Liver (tissue), 9 donors: ENCODE results near the gene EMP1. TPM values are rescaled to one million over a fixed set of nuclear protein-coding genes. Genes with fewer than 3 reads are reported as not detected.

ENCODE experiments used
- DNase-seq: peaks from one replicate; pipeline ENCODE4 v3.0.0-alpha.2; 2017; ENCODE audit warnings: low spot score
- H3K27ac ChIP-seq, 2 donors: one replicate each; pipeline ENCODE4 v1.7.0; 2013; ENCODE audit warnings: inconsistent platforms in 2 of 2, low read length in 2 of 2, control low read depth in 1 of 2, low read depth in 1 of 2, mild to moderate bottlenecking in 1 of 2
- H3K27me3 ChIP-seq, 4 donors: one replicate each; pipeline versions ENCODE4 v1.6.1 to v1.7.0; 2013; ENCODE audit warnings: low read length in 3 of 4, inconsistent platforms in 1 of 4, mild to moderate bottlenecking in 1 of 4, moderate library complexity in 1 of 4; ENCODE audit not compliant: control insufficient read depth in 4 of 4, insufficient read depth in 4 of 4
- H3K36me3 ChIP-seq, 4 donors: one replicate each; pipeline versions ENCODE4 v1.6.1 to v1.7.0; 2013; ENCODE audit warnings: low read length in 3 of 4, mild to moderate bottlenecking in 3 of 4, low read depth in 1 of 4, moderate library complexity in 1 of 4; ENCODE audit not compliant: control insufficient read depth in 4 of 4, insufficient read depth in 3 of 4
- H3K4me1 ChIP-seq, 4 donors: one replicate each; pipeline versions ENCODE4 v1.6.1 to v1.7.0; 2013; ENCODE audit warnings: low read length in 3 of 4, mild to moderate bottlenecking in 3 of 4, moderate library complexity in 1 of 4; ENCODE audit not compliant: control insufficient read depth in 4 of 4, insufficient read depth in 4 of 4
- H3K4me3 ChIP-seq, 3 donors: one replicate each; pipeline versions ENCODE4 v1.6.1 to v1.7.0; 2013; ENCODE audit warnings: low read length in 3 of 3, control low read depth in 1 of 3, low read depth in 1 of 3, mild to moderate bottlenecking in 1 of 3
- H3K9ac ChIP-seq, 2 donors: one replicate each; pipeline ENCODE4 v1.7.0; 2013; ENCODE audit warnings: low read length in 2 of 2, mild to moderate bottlenecking in 2 of 2, moderate library complexity in 2 of 2, control low read depth in 1 of 2, low read depth in 1 of 2
- H3K9me3 ChIP-seq, 4 donors: one replicate each; pipeline versions ENCODE4 v1.6.1 to v1.7.0; 2013; ENCODE audit warnings: low read length in 3 of 4; ENCODE audit not compliant: control insufficient read depth in 4 of 4
- ATF3 ChIP-seq: IDR thresholded peaks from 2 replicates; pipeline ENCODE4 v1.6.1; 2016; ENCODE audit warnings: antibody characterized with exemption
- CTCF ChIP-seq: fragments of 150-350 bp; IDR thresholded peaks from 2 replicates; pipeline ENCODE4 v1.5.1; 2017; ENCODE audit warnings: improper control_type of control experiment, low read depth, low read length; ENCODE audit not compliant: missing input control
- EGR1 ChIP-seq, 2 donors: IDR thresholded peaks; 2 replicates each; pipeline ENCODE4 v1.6.1; 2016 to 2018; ENCODE audit warnings: antibody characterized with exemption in 2 of 2, low read depth in 2 of 2
- FOXA1 ChIP-seq: IDR thresholded peaks from 2 replicates; pipeline ENCODE4 v1.6.1; 2016; ENCODE audit warnings: antibody characterized with exemption
- FOXA2 ChIP-seq: IDR thresholded peaks from 2 replicates; pipeline ENCODE4 v1.6.1; 2016; ENCODE audit warnings: antibody characterized with exemption
- GABPA ChIP-seq, 2 donors: IDR thresholded peaks in 1 of 2; conservative IDR thresholded peaks in 1 of 2; 2 replicates each; pipeline ENCODE4 v1.6.1; 2016; ENCODE audit warnings: antibody characterized with exemption in 2 of 2, mild to moderate bottlenecking in 1 of 2, moderate library complexity in 1 of 2
- HNF4A ChIP-seq, 2 donors: conservative IDR thresholded peaks; 2 replicates each; pipeline ENCODE4 v1.6.1; 2016; ENCODE audit warnings: antibody characterized with exemption in 2 of 2, mild to moderate bottlenecking in 2 of 2
- HNF4G ChIP-seq: IDR thresholded peaks from 2 replicates; pipeline ENCODE4 v1.6.1; 2016; ENCODE audit warnings: antibody characterized with exemption
- JUND ChIP-seq, 2 donors: IDR thresholded peaks; 2 replicates each; pipeline ENCODE4 v1.6.1; 2016; ENCODE audit warnings: antibody characterized with exemption in 2 of 2
- MAX ChIP-seq: IDR thresholded peaks from 2 replicates; pipeline ENCODE4 v1.6.1; 2016; ENCODE audit warnings: antibody characterized with exemption
- NR2F2 ChIP-seq: IDR thresholded peaks from 2 replicates; pipeline ENCODE4 v1.6.1; 2016; ENCODE audit warnings: antibody characterized with exemption
- RAD21 ChIP-seq, 2 donors: IDR thresholded peaks; 2 replicates each; pipeline ENCODE4 v1.6.1; 2016; ENCODE audit warnings: antibody characterized with exemption in 2 of 2, mild to moderate bottlenecking in 2 of 2
- RXRA ChIP-seq, 2 donors: IDR thresholded peaks; 2 replicates each; pipeline ENCODE4 v1.6.1; 2017 to 2018; ENCODE audit warnings: antibody characterized with exemption in 2 of 2, mild to moderate bottlenecking in 1 of 2
- SP1 ChIP-seq: IDR thresholded peaks from 2 replicates; pipeline ENCODE4 v1.6.1; 2018; ENCODE audit warnings: antibody characterized with exemption, mild to moderate bottlenecking
- TAF1 ChIP-seq: conservative IDR thresholded peaks from 2 replicates; pipeline ENCODE4 v1.6.1; 2016; ENCODE audit warnings: antibody characterized with exemption, mild to moderate bottlenecking
- YY1 ChIP-seq: IDR thresholded peaks from 2 replicates; pipeline ENCODE4 v1.6.1; 2016; ENCODE audit warnings: antibody characterized with exemption, mild to moderate bottlenecking
- WGBS: extraction: QIAGEN DNeasy Blood & Tissue Kit; methylation state at CpG from one replicate; pipeline ENCODE4 v1.1.7; 2013; 5-methylcytosine and 5-hydroxymethylcytosine counted together
- polyA plus RNA-seq, 2 donors: library from polyadenylated mRNA; stranded (reverse) in 1 of 2; unstranded in 1 of 2; fragments of 200-250 nt in 1 of 2; fragments of >200 nt in 1 of 2; fragmentation: Nextera tagmentation in 1 of 2; extraction: Ambion mirVana in 1 of 2; gene quantifications; one replicate each; pipeline versions ENCODE4 v1.2.1 to v1.2.3, GENCODE V29; 2013 to 2015
- total RNA-seq, 2 donors: library from RNA; depleted of rRNA; stranded (reverse); fragments of >200 nt; gene quantifications; one replicate each; pipeline ENCODE4 v1.2.3, GENCODE V29; 2014
- TF ChIP-seq, protein P1 (sequence below): IDR thresholded peaks from 2 replicates; pipeline ENCODE4 v1.6.1; 2016; ENCODE audit warnings: antibody characterized with exemption, mild to moderate bottlenecking
- TF ChIP-seq, protein P2 (sequence below): IDR thresholded peaks from 2 replicates; pipeline ENCODE4 v1.6.1; 2016; ENCODE audit warnings: antibody characterized with exemption
- donor health status: healthy.
- donor health status: healthy.
- donor health status: healthy.
- donor health status: healthy.
- donor health status: healthy.

EMP1 gene
- total and polyA plus RNA-seq, 4 donors, result 1.6 to 5.6 (median 3.6) TPM

GRCh38 chr12:13154831-13155230, 41.7 kb upstream of the EMP1 start:
- Histone ChIP-seq H3K9me3 (no peaks in the 10 kb centered on the region), H3K27ac (no peak overlapping the region), H3K4me1 (no peaks in the 10 kb centered on the region), H3K9ac (no peak overlapping the region), H3K36me3 (no peaks in the 10 kb centered on the region), H3K4me3 (no peak overlapping the region), H3K27me3 (no peaks in the 10 kb centered on the region)
- TF ChIP-seq ATF3 (no peak), MAX (no peak), GABPA (IDR thresholded peaks at IDR 0.05 in 1 of 2, conservative IDR thresholded peaks at IDR 0.05 in 1 of 2) (no peak), EGR1 (IDR thresholded peaks at IDR 0.05; ENCODE audit: low read depth in 2 of 2) (no peak), NR2F2 (no peak), RXRA (IDR thresholded peaks at IDR 0.05) (no peak), JUND (IDR thresholded peaks at IDR 0.05) (no peak), HNF4G (no peak), FOXA1 (no peak), FOXA2 (no peak), HNF4A (conservative IDR thresholded peaks at IDR 0.05) (no peak), CTCF (no peak), RAD21 (IDR thresholded peaks at IDR 0.05) (no peak), TAF1 (no peak), YY1 (no peak), SP1 (no peak)
- TF ChIP-seq, protein P1, sequence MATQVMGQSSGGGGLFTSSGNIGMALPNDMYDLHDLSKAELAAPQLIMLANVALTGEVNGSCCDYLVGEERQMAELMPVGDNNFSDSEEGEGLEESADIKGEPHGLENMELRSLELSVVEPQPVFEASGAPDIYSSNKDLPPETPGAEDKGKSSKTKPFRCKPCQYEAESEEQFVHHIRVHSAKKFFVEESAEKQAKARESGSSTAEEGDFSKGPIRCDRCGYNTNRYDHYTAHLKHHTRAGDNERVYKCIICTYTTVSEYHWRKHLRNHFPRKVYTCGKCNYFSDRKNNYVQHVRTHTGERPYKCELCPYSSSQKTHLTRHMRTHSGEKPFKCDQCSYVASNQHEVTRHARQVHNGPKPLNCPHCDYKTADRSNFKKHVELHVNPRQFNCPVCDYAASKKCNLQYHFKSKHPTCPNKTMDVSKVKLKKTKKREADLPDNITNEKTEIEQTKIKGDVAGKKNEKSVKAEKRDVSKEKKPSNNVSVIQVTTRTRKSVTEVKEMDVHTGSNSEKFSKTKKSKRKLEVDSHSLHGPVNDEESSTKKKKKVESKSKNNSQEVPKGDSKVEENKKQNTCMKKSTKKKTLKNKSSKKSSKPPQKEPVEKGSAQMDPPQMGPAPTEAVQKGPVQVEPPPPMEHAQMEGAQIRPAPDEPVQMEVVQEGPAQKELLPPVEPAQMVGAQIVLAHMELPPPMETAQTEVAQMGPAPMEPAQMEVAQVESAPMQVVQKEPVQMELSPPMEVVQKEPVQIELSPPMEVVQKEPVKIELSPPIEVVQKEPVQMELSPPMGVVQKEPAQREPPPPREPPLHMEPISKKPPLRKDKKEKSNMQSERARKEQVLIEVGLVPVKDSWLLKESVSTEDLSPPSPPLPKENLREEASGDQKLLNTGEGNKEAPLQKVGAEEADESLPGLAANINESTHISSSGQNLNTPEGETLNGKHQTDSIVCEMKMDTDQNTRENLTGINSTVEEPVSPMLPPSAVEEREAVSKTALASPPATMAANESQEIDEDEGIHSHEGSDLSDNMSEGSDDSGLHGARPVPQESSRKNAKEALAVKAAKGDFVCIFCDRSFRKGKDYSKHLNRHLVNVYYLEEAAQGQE, result no peak
- TF ChIP-seq, protein P2, sequence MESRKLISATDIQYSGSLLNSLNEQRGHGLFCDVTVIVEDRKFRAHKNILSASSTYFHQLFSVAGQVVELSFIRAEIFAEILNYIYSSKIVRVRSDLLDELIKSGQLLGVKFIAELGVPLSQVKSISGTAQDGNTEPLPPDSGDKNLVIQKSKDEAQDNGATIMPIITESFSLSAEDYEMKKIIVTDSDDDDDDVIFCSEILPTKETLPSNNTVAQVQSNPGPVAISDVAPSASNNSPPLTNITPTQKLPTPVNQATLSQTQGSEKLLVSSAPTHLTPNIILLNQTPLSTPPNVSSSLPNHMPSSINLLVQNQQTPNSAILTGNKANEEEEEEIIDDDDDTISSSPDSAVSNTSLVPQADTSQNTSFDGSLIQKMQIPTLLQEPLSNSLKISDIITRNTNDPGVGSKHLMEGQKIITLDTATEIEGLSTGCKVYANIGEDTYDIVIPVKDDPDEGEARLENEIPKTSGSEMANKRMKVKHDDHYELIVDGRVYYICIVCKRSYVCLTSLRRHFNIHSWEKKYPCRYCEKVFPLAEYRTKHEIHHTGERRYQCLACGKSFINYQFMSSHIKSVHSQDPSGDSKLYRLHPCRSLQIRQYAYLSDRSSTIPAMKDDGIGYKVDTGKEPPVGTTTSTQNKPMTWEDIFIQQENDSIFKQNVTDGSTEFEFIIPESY, result no peak
- no peak for DNase-seq

DNA sequence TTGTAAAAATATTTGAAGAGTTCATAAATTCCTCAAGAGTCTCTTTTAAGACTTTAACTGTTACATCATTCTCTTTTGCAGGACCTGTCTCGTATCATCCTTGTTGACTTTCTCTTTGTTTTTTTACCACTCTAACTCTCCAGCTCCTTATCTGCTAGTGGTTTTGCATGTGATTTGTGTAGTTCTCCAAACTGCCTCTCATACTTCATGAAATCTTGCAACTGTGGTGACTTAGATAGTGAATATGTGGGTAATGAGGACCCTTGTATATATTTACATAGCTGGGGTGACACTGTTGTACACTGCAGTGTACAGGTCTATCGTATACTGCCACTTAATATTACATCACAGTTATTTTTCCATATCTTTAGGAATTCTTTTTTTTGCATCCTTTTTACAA, 40.2 kb upstream of the EMP1 start:
- no peak for DNase-seq

More for the DNA sequence above, 40.2 kb upstream of the EMP1 start:
- no peaks in the 10 kb centered on the region for H3K36me3 ChIP-seq
- no peaks in the 10 kb centered on the region for H3K4me1 ChIP-seq
- H3K27ac ChIP-seq, result no peak overlapping the region
- H3K27me3 ChIP-seq, result no peaks in the 10 kb centered on the region
- whole genome bisulfite sequencing, result 60% methylated on average over 2 of the region's 2 CpGs
- TF ChIP-seq RXRA (IDR thresholded peaks at IDR 0.05) (no peak), CTCF (no peak), EGR1 (IDR thresholded peaks at IDR 0.05; ENCODE audit: low read depth in 2 of 2) (no peak), HNF4G (no peak), HNF4A (conservative IDR thresholded peaks at IDR 0.05) (no peak), JUND (IDR thresholded peaks at IDR 0.05) (no peak), ATF3 (no peak), FOXA2 (no peak), YY1 (no peak), SP1 (no peak), FOXA1 (no peak)
- TF ChIP-seq, protein P2, result no peak
- no peak overlapping the region for H3K4me3 ChIP-seq
- no peak overlapping the region for H3K9ac ChIP-seq
- H3K9me3 ChIP-seq, result no peaks in the 10 kb centered on the region
